NCI-H2107 (cell line): Measurements from ENCODE around the gene TIMM8B.
A peak's percentile ranks its signal among the peaks of the same experiment; 100 is the strongest.
"Not testable (repeated sequence)": the region's sequence is repeated elsewhere in the genome, so short reads cannot be mapped to it uniquely, and the experiment has no call there.

ENCODE experiments used
- DNase-seq: peaks from one replicate; lab custom pipeline; 2025; lab: John Stamatoyannopoulos, UW

The TIMM8B gene

GRCh38 chr11:112073941-112074811 is 12.4 kb downstream of the TIMM8B start, which contains the start of the genes NKAPD1 and PIH1D2:
TSS of gene NKAPD1 (plus strand) at chr11:112074299. CDS start at chr11:112075575, 1,276 bp downstream.
TSS of gene PIH1D2 (minus strand) at chr11:112074017. CDS start at chr11:112073174, 843 bp downstream.
- DNase-seq, result peak; percentile 69

GRCh38 chr11:112062923-112063322 is 23.6 kb downstream of the TIMM8B start:
- no peak for DNase-seq

GRCh38 chr11:112058103-112058502 is 28.5 kb downstream of the TIMM8B start:
- DNase-seq, result no peak

GRCh38 chr11:112057170-112057569 is 29.4 kb downstream of the TIMM8B start:
- DNase-seq, result no peak

- no peak for DNase-seq
These were observed 34.8 kb downstream of the TIMM8B start for GRCh38 chr11:112051768-112052167.

- DNase-seq, result no peak
These were observed 35.8 kb downstream of the TIMM8B start for GRCh38 chr11:112050721-112051120.

- DNase-seq, result no peak
These were observed 36.8 kb downstream of the TIMM8B start for GRCh38 chr11:112049777-112050176.

- DNase-seq, result not testable (repeated sequence)
These were observed 38.3 kb downstream of the TIMM8B start for GRCh38 chr11:112048256-112048655.

GRCh38 chr11:112046647-112047046 is 39.9 kb downstream of the TIMM8B start:
- DNase-seq, result not testable (repeated sequence)

- no peak for DNase-seq
These were observed 41.6 kb downstream of the TIMM8B start for GRCh38 chr11:112044961-112045360.

GRCh38 chr11:112042961-112043304 is 43.6 kb downstream of the TIMM8B start:
- no peak for DNase-seq

- no peak for DNase-seq
These were observed 44.2 kb downstream of the TIMM8B start for GRCh38 chr11:112042161-112042960.

GRCh38 chr11:112037527-112037926 is 49.0 kb downstream of the TIMM8B start:
- no peak for DNase-seq
